ENCODE results near the gene TCF7L1. TPM values are rescaled to one million over a fixed set of nuclear protein-coding genes. Genes with fewer than 3 reads are reported as not detected.

Gene TCF7L1
- total and polyA plus RNA-seq, 9 of the 15 experiments (the other 6 are each of a cell fraction or from before 2014, with no cell fraction given) = 0.03 to 0.11 (median 0.07) TPM; not detected in 5

DNA sequence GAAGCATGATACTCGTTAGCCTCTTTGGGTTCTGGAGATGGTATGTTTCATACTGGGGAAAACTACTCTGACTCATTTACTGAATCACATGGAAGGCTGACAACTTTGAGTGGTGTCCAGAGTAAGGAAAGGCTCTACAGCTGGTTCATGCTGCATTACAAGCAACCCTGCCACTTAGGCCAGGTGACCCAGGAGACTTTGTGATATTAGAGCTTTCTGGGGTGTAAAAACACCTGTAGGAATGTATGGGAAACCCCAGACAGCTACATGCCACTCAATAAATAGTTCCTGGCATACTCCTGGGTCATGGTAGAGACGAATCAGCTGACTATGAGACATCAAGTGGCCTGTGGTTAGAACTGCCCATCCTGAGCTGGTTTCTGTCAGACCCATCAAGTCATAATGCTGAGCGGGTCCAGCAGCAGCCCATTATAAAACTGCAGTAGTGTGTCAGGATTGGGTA lies 21.3 kb upstream of the TCF7L1 start:
- intact Hi-C loops (cut with micrococcal nuclease) = no loop called here
- Histone ChIP-seq H3K27ac (ENCODE audit: extremely low read depth, low read depth, low read length) (no peak overlapping the region), H4K20me1 (replicated peaks; ENCODE audit: control insufficient read depth, insufficient read depth, low read length) (no peaks in the 10 kb centered on the region), H3K4me1 (replicated peaks in 1 of 2; ENCODE audit: control insufficient read depth in 2 of 2, insufficient read depth in 2 of 2, low read length in 2 of 2) (no peaks in the 10 kb centered on the region), H3K9ac (ENCODE audit: insufficient read depth in 1 of 2, low read depth in 2 of 2, low read length in 2 of 2) (no peak overlapping the region), H3K36me3 (ENCODE audit: control insufficient read depth, insufficient read depth, low read length) (no peaks in the 10 kb centered on the region), H3K79me2 (ENCODE audit: control insufficient read depth, insufficient read depth, low read length) (no peaks in the 10 kb centered on the region), H3K9me1 (ENCODE audit: control insufficient read depth, insufficient read depth, low read length) (no peaks in the 10 kb centered on the region), H2AFZ (ENCODE audit: low read depth, low read length) (no peak overlapping the region), H3K27me3 (ENCODE audit: control insufficient read depth in 2 of 2, insufficient read depth in 2 of 2, low read length in 2 of 2) (peaks cover 1 to 3% of the 10 kb centered on the region in 2 experiments; a peak in 2 of 5 replicates), H3K4me3 (no peak overlapping the region), H3K9me3 (replicated peaks; ENCODE audit: control insufficient read depth, insufficient read depth, low read depth, low read length) (no peaks in the 10 kb centered on the region), H3K4me2 (ENCODE audit: insufficient read depth, low read length) (no peak overlapping the region)
- CTCF ChIA-PET (ENCODE audit: low intra/inter-chr PET ratio) = no interaction called here
- no peak for DNase-seq (ENCODE audit: extremely low read depth in 1 of 4, low spot score in 3 of 4)
- POLR2A ChIA-PET = no interaction called here
- no peak for FAIRE-seq
- 0% methylated on average over 3 of the region's 3 CpGs for WGBS (ENCODE audit: insufficient coverage, low coverage, missing lambda C conversion rate)
- in situ Hi-C loops (cut with MboI) = no loop called here
- ATAC-seq = no peak
- TF ChIP-seq ARID2 (IDR thresholded peaks at IDR 0.05) (no peak), SRSF9 (IDR thresholded peaks at IDR 0.05; ENCODE audit: borderline replicate concordance, low read depth, low read length) (no peak), MAFK (IDR thresholded peaks at IDR 0.05; ENCODE audit: low read length) (no peak), ZNF76 (CRISPR knock-in tag; IDR thresholded peaks at IDR 0.05; ENCODE audit: borderline replicate concordance) (no peak), ZNF197 (CRISPR knock-in tag; IDR thresholded peaks at IDR 0.05; ENCODE audit: low read depth) (no peak), HMG20B (CRISPR knock-in tag; IDR thresholded peaks at IDR 0.05) (no peak), ZNF354B (CRISPR knock-in tag; IDR thresholded peaks at IDR 0.05) (no peak), TGIF2 (CRISPR knock-in tag; IDR thresholded peaks at IDR 0.05) (no peak), TEAD4 (IDR thresholded peaks at IDR 0.05; ENCODE audit: low read length) (no peak), TEAD4 (CRISPR knock-in tag; IDR thresholded peaks at IDR 0.05; ENCODE audit: borderline replicate concordance) (no peak), RFX5 (IDR thresholded peaks at IDR 0.05; ENCODE audit: low read depth, low read length) (no peak), HNRNPUL1 (IDR thresholded peaks at IDR 0.05; ENCODE audit: low read length) (no peak), PTTG1 (tag; IDR thresholded peaks at IDR 0.05; ENCODE audit: low read depth) (no peak), ERF (CRISPR knock-in tag; IDR thresholded peaks at IDR 0.05) (no peak), SAFB (IDR thresholded peaks at IDR 0.05; ENCODE audit: borderline replicate concordance, low read depth, low read length) (no peak)
- TF ChIP-seq, protein P1, sequence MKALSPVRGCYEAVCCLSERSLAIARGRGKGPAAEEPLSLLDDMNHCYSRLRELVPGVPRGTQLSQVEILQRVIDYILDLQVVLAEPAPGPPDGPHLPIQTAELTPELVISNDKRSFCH (CRISPR knock-in tag; IDR thresholded peaks at IDR 0.05) = no peak
- TF ChIP-seq, protein P1 (tag; IDR thresholded peaks at IDR 0.05) = no peak
- TF ChIP-seq, protein P2, sequence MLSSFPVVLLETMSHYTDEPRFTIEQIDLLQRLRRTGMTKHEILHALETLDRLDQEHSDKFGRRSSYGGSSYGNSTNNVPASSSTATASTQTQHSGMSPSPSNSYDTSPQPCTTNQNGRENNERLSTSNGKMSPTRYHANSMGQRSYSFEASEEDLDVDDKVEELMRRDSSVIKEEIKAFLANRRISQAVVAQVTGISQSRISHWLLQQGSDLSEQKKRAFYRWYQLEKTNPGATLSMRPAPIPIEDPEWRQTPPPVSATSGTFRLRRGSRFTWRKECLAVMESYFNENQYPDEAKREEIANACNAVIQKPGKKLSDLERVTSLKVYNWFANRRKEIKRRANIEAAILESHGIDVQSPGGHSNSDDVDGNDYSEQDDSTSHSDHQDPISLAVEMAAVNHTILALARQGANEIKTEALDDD (IDR thresholded peaks at IDR 0.05) = no peak
- TF ChIP-seq, protein P3, sequence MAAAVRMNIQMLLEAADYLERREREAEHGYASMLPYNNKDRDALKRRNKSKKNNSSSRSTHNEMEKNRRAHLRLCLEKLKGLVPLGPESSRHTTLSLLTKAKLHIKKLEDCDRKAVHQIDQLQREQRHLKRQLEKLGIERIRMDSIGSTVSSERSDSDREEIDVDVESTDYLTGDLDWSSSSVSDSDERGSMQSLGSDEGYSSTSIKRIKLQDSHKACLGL (CRISPR knock-in tag; IDR thresholded peaks at IDR 0.05; ENCODE audit: borderline replicate concordance, poor library complexity, severe bottlenecking) = no peak
- BruUV-seq (replicated peaks) = no TSS peak

Data from K562 (cell line).